ENCODE measurements around the gene BEST1.

BEST1 gene

GRCh38 chr11:61912530-61912898 lies 37.6 kb upstream of the BEST1 start:
- no peak overlapping the region for H2BK120ac ChIP-seq (ENCODE audit: low read depth, low read length)
- H2BK5ac ChIP-seq (ENCODE audit: low read length): no peak overlapping the region
- no peak overlapping the region for H3K18ac ChIP-seq (ENCODE audit: low read length)
- H3K27me3 ChIP-seq (ENCODE audit: control insufficient read depth in 3 of 3, insufficient read depth in 3 of 3, low read depth in 1 of 3, low read length in 3 of 3): peaks cover 4 to 47% (median 13%) of the 10 kb centered on the region in 3 experiments
- H3K36me3 ChIP-seq (replicated peaks in 1 of 2; ENCODE audit: control insufficient read depth in 2 of 2, insufficient read depth in 2 of 2, low read length in 2 of 2): no peaks in the 10 kb centered on the region
- no peak for DNase-seq (ENCODE audit: low spot score)
- no peaks in the 10 kb centered on the region for H3K9me3 ChIP-seq (replicated peaks in 1 of 2; ENCODE audit: control insufficient read depth in 2 of 2, insufficient read depth in 1 of 2, low read depth in 1 of 2, low read length in 2 of 2)
- H3K27ac ChIP-seq (replicated peaks; ENCODE audit: low read length): no peak overlapping the region
- no peak overlapping the region for H3K9ac ChIP-seq (ENCODE audit: low read depth, low read length, poor library complexity)
- no peak overlapping the region for H2BK12ac ChIP-seq (ENCODE audit: low read length)
- H3K79me1 ChIP-seq (ENCODE audit: low read depth, low read length): peaks cover 1% of the 10 kb centered on the region
- no peak overlapping the region for H3K4ac ChIP-seq (ENCODE audit: low read length)
- H4K8ac ChIP-seq (ENCODE audit: low read depth, low read length): no peak overlapping the region
- no peak overlapping the region for H3K4me3 ChIP-seq (ENCODE audit: low read length in 2 of 2)
- H3K4me1 ChIP-seq (ENCODE audit: control insufficient read depth in 2 of 2, insufficient read depth in 1 of 2, low read depth in 1 of 2, low read length in 2 of 2): peaks cover 3 to 5% of the 10 kb centered on the region in 2 donors
- no peak overlapping the region for H3K23ac ChIP-seq (ENCODE audit: low read depth, low read length, poor library complexity)
- no peak overlapping the region for H4K91ac ChIP-seq (ENCODE audit: low read depth, low read length, poor library complexity)
- no peak overlapping the region for H3K14ac ChIP-seq (ENCODE audit: low read length)
- H2AFZ ChIP-seq (ENCODE audit: low read length): no peak overlapping the region
- no peak overlapping the region for H2AK5ac ChIP-seq (ENCODE audit: low read depth, low read length)
- WGBS, 2 donors (ENCODE audit: extremely low coverage in 2 of 2, insufficient read length in 2 of 2, insufficient replicate concordance in 1 of 2): no CpG with 5 or more reads among the region's 6 CpGs
- H2BK15ac ChIP-seq (ENCODE audit: low read length): no peak overlapping the region
- H3K4me2 ChIP-seq (ENCODE audit: insufficient read depth, low read length, poor library complexity, severe bottlenecking): no peak overlapping the region

DNA sequence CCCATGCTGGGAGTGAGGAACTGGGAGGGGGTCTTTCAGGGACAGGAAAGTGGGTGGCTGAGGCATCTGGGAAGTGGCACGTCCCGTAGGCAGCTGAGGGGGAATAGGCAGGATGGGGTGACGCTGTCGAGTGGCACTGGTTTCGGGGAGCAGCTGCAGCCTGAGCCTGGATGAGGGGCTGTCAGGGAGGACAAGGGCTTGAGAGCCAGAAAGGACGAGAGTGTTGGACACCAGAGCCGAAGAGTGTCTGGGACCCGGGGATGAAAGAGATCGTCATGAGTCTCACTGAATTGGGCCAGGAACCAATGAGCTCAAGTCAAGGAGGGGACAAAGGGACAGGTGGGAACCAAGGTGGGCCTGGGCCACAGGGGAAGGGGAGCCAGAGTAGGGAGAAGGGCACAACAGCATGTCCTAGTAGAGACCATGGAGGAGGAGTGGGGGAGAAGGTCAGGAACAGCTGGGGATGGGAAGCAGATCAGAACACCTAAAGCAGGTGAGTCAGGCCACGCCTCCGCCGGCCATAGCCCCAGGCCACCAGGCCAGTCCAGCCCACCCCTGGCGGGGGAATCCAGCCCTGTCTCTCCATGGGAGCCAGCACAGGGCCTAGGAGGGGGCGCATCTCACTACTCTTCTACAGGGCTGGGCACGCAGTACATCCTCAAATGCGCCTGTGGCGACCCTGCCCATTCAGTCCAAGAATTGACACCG lies 37.0 kb upstream of the BEST1 start:
- H3K4me1 ChIP-seq (ENCODE audit: control insufficient read depth in 2 of 2, insufficient read depth in 1 of 2, low read depth in 1 of 2, low read length in 2 of 2): peaks cover 6 to 7% of the 10 kb centered on the region in 2 donors
- no CpG with 5 or more reads among the region's 18 CpGs for WGBS, 2 donors (ENCODE audit: extremely low coverage in 2 of 2, insufficient read length in 2 of 2, insufficient replicate concordance in 1 of 2)
- H3K23ac ChIP-seq (ENCODE audit: low read depth, low read length, poor library complexity): no peak overlapping the region
- no peaks in the 10 kb centered on the region for H3K9me3 ChIP-seq (replicated peaks in 1 of 2; ENCODE audit: control insufficient read depth in 2 of 2, insufficient read depth in 1 of 2, low read depth in 1 of 2, low read length in 2 of 2)
- no peak overlapping the region for H3K4me2 ChIP-seq (ENCODE audit: insufficient read depth, low read length, poor library complexity, severe bottlenecking)
- no peak overlapping the region for H3K4ac ChIP-seq (ENCODE audit: low read length)
- H3K27ac ChIP-seq (replicated peaks; ENCODE audit: low read length): no peak overlapping the region
- no peak overlapping the region for H4K8ac ChIP-seq (ENCODE audit: low read depth, low read length)
- H3K4me3 ChIP-seq (ENCODE audit: low read length in 2 of 2): no peak overlapping the region
- H2BK15ac ChIP-seq (ENCODE audit: low read length): peak overlapping the region; percentile 47
- no peak overlapping the region for H4K91ac ChIP-seq (ENCODE audit: low read depth, low read length, poor library complexity)
- H3K9ac ChIP-seq (ENCODE audit: low read depth, low read length, poor library complexity): peak overlapping the region; percentile 2
- H3K14ac ChIP-seq (ENCODE audit: low read length): peak overlapping the region; percentile 25
- peak overlapping the region; percentile 71 for H2AK5ac ChIP-seq (ENCODE audit: low read depth, low read length)
- no peaks in the 10 kb centered on the region for H3K36me3 ChIP-seq (replicated peaks in 1 of 2; ENCODE audit: control insufficient read depth in 2 of 2, insufficient read depth in 2 of 2, low read length in 2 of 2)
- no peak overlapping the region for H2BK5ac ChIP-seq (ENCODE audit: low read length)
- H3K27me3 ChIP-seq (ENCODE audit: control insufficient read depth in 3 of 3, insufficient read depth in 3 of 3, low read depth in 1 of 3, low read length in 3 of 3): peaks cover 4 to 53% (median 19%) of the 10 kb centered on the region in 3 experiments
- H2BK12ac ChIP-seq (ENCODE audit: low read length): peak overlapping the region; percentile 24
- peak overlapping the region; percentile 3 for H3K18ac ChIP-seq (ENCODE audit: low read length)
- no peak for DNase-seq (ENCODE audit: low spot score)
- peak overlapping the region; percentile 38 for H2BK120ac ChIP-seq (ENCODE audit: low read depth, low read length)
- H3K79me1 ChIP-seq (ENCODE audit: low read depth, low read length): peaks cover 1% of the 10 kb centered on the region
- no peak overlapping the region for H2AFZ ChIP-seq (ENCODE audit: low read length)

GRCh38 chr11:61913699-61914395 lies 36.3 kb upstream of the BEST1 start:
- Histone ChIP-seq H3K4me1 (ENCODE audit: control insufficient read depth in 2 of 2, insufficient read depth in 1 of 2, low read depth in 1 of 2, low read length in 2 of 2) (peaks cover 5 to 6% of the 10 kb centered on the region in 2 donors), H3K27ac (replicated peaks; ENCODE audit: low read length) (no peak overlapping the region), H3K4ac (ENCODE audit: low read length) (no peak overlapping the region), H3K23ac (ENCODE audit: low read depth, low read length, poor library complexity) (no peak overlapping the region), H3K4me2 (ENCODE audit: insufficient read depth, low read length, poor library complexity, severe bottlenecking) (no peak overlapping the region), H3K18ac (ENCODE audit: low read length) (no peak overlapping the region), H2BK15ac (ENCODE audit: low read length) (no peak overlapping the region), H2AFZ (ENCODE audit: low read length) (no peak overlapping the region), H2BK5ac (ENCODE audit: low read length) (no peak overlapping the region), H3K9ac (ENCODE audit: low read depth, low read length, poor library complexity) (no peak overlapping the region), H2BK120ac (ENCODE audit: low read depth, low read length) (no peak overlapping the region), H3K27me3 (ENCODE audit: control insufficient read depth in 3 of 3, insufficient read depth in 3 of 3, low read depth in 1 of 3, low read length in 3 of 3) (peaks cover 4 to 59% (median 24%) of the 10 kb centered on the region in 3 experiments), H3K79me1 (ENCODE audit: low read depth, low read length) (peaks cover 1% of the 10 kb centered on the region), H4K91ac (ENCODE audit: low read depth, low read length, poor library complexity) (no peak overlapping the region), H3K14ac (ENCODE audit: low read length) (no peak overlapping the region), H3K36me3 (replicated peaks in 1 of 2; ENCODE audit: control insufficient read depth in 2 of 2, insufficient read depth in 2 of 2, low read length in 2 of 2) (no peaks in the 10 kb centered on the region), H2AK5ac (ENCODE audit: low read depth, low read length) (no peak overlapping the region), H3K4me3 (ENCODE audit: low read length in 2 of 2) (no peak overlapping the region), H2BK12ac (ENCODE audit: low read length) (no peak overlapping the region), H4K8ac (ENCODE audit: low read depth, low read length) (no peak overlapping the region), H3K9me3 (replicated peaks in 1 of 2; ENCODE audit: control insufficient read depth in 2 of 2, insufficient read depth in 1 of 2, low read depth in 1 of 2, low read length in 2 of 2) (no peaks in the 10 kb centered on the region)
- no peak for DNase-seq (ENCODE audit: low spot score)
- no CpG with 5 or more reads among the region's 8 CpGs for WGBS, 2 donors (ENCODE audit: extremely low coverage in 2 of 2, insufficient read length in 2 of 2, insufficient replicate concordance in 1 of 2)

- Histone ChIP-seq H3K36me3 (replicated peaks in 1 of 2; ENCODE audit: control insufficient read depth in 2 of 2, insufficient read depth in 2 of 2, low read length in 2 of 2) (no peaks in the 10 kb centered on the region), H2AFZ (ENCODE audit: low read length) (no peak overlapping the region), H3K14ac (ENCODE audit: low read length) (no peak overlapping the region), H3K4me2 (ENCODE audit: insufficient read depth, low read length, poor library complexity, severe bottlenecking) (no peak overlapping the region), H2AK5ac (ENCODE audit: low read depth, low read length) (no peak overlapping the region), H3K27ac (replicated peaks; ENCODE audit: low read length) (no peak overlapping the region), H2BK15ac (ENCODE audit: low read length) (no peak overlapping the region), H4K91ac (ENCODE audit: low read depth, low read length, poor library complexity) (no peak overlapping the region), H3K4ac (ENCODE audit: low read length) (no peak overlapping the region), H3K4me3 (ENCODE audit: low read length in 2 of 2) (no peak overlapping the region), H3K79me1 (ENCODE audit: low read depth, low read length) (peaks cover 1% of the 10 kb centered on the region), H3K9ac (ENCODE audit: low read depth, low read length, poor library complexity) (no peak overlapping the region), H2BK120ac (ENCODE audit: low read depth, low read length) (no peak overlapping the region), H4K8ac (ENCODE audit: low read depth, low read length) (no peak overlapping the region), H3K9me3 (replicated peaks in 1 of 2; ENCODE audit: control insufficient read depth in 2 of 2, insufficient read depth in 1 of 2, low read depth in 1 of 2, low read length in 2 of 2) (no peaks in the 10 kb centered on the region), H3K18ac (ENCODE audit: low read length) (no peak overlapping the region), H2BK5ac (ENCODE audit: low read length) (no peak overlapping the region), H3K4me1 (ENCODE audit: control insufficient read depth in 2 of 2, insufficient read depth in 1 of 2, low read depth in 1 of 2, low read length in 2 of 2) (peaks cover 3% of the 10 kb centered on the region in 2 donors), H2BK12ac (ENCODE audit: low read length) (no peak overlapping the region), H3K23ac (ENCODE audit: low read depth, low read length, poor library complexity) (no peak overlapping the region), H3K27me3 (ENCODE audit: control insufficient read depth in 3 of 3, insufficient read depth in 3 of 3, low read depth in 1 of 3, low read length in 3 of 3) (peaks cover 4 to 67% (median 24%) of the 10 kb centered on the region in 3 experiments)
- no CpG with 5 or more reads among the region's 7 CpGs for WGBS, 2 donors (ENCODE audit: extremely low coverage in 2 of 2, insufficient read length in 2 of 2, insufficient replicate concordance in 1 of 2)
- DNase-seq (ENCODE audit: low spot score): no peak
Observed at GRCh38 chr11:61914471-61915171, 35.5 kb upstream of the BEST1 start.
